Measurements from ENCODE around the gene HTT.

Gene HTT

GRCh38 chr4:3074078-3074845 lies at the start of gene HTT, which contains the start of gene HTT-AS:
TSS of gene HTT (plus strand) at chr4:3074681. CDS start at chr4:3074826, 145 bp downstream.
TSS of gene HTT-AS (minus strand) at chr4:3074538.
- no peak for TF ChIP-seq CTCF (IDR thresholded peaks at IDR 0.05; ENCODE audit: insufficient read depth, low read depth, low read length, missing control alignments)
- H3K4me3 ChIP-seq (ENCODE audit: low read depth, low read length), result peak within 1 kb of the TSS; percentile 91
- DNase-seq (ENCODE audit: low read depth), result peak; percentile 97

GRCh38 chr4:3025881-3026280 lies 48.6 kb upstream of the HTT start:
- no peak for TF ChIP-seq CTCF (IDR thresholded peaks at IDR 0.05; ENCODE audit: insufficient read depth, low read depth, low read length, missing control alignments)
- DNase-seq (ENCODE audit: low read depth), result no peak
- no peak overlapping the region for H3K4me3 ChIP-seq (ENCODE audit: low read depth, low read length)

- H3K4me3 ChIP-seq (ENCODE audit: low read depth, low read length), result no peak overlapping the region
- TF ChIP-seq CTCF (IDR thresholded peaks at IDR 0.05; ENCODE audit: insufficient read depth, low read depth, low read length, missing control alignments), result no peak
- DNase-seq (ENCODE audit: low read depth), result no peak
Measured at GRCh38 chr4:3026540-3026939, 47.9 kb upstream of the HTT start.

- no peak overlapping the region for H3K4me3 ChIP-seq (ENCODE audit: low read depth, low read length)
- no peak for DNase-seq (ENCODE audit: low read depth)
- TF ChIP-seq CTCF (IDR thresholded peaks at IDR 0.05; ENCODE audit: insufficient read depth, low read depth, low read length, missing control alignments), result no peak
Measured at GRCh38 chr4:3029464-3029863, 45.0 kb upstream of the HTT start.

GRCh38 chr4:3030566-3031356 lies 43.7 kb upstream of the HTT start:
- no peak overlapping the region for H3K4me3 ChIP-seq (ENCODE audit: low read depth, low read length)
- no peak for DNase-seq (ENCODE audit: low read depth)
- no peak for TF ChIP-seq CTCF (IDR thresholded peaks at IDR 0.05; ENCODE audit: insufficient read depth, low read depth, low read length, missing control alignments)

- DNase-seq (ENCODE audit: low read depth), result no peak
- no peak for TF ChIP-seq CTCF (IDR thresholded peaks at IDR 0.05; ENCODE audit: insufficient read depth, low read depth, low read length, missing control alignments)
Measured at GRCh38 chr4:3031357-3032082, 43.0 kb upstream of the HTT start.

More at GRCh38 chr4:3031357-3032082, 43.0 kb upstream of the HTT start:
- H3K4me3 ChIP-seq (ENCODE audit: low read depth, low read length), result no peak overlapping the region
